ENCODE data around the gene SPHK2.
"Not testable (repeated sequence)": the region's sequence is repeated elsewhere in the genome, so short reads cannot be mapped to it uniquely, and the experiment has no call there.

Gene SPHK2

GRCh38 chr19:48618916-48619691 is at the start of gene SPHK2, which contains the start of gene RPL18:
Gene SPHK2, plus strand, starts transcription at chr19:48619506. Its CDS starts 1,009 bp downstream, at chr19:48620515.
Gene RPL18, minus strand, starts transcription at chr19:48619178. Its CDS starts 35 bp downstream, at chr19:48619143.
- DNase-seq (ENCODE audit: low read depth in 2 of 2), result peak; percentile 90 to 95

GRCh38 chr19:48569814-48570213 is 49.5 kb upstream of the SPHK2 start:
- no peak for DNase-seq (ENCODE audit: low read depth in 2 of 2)

GRCh38 chr19:48571378-48572162 is 47.7 kb upstream of the SPHK2 start:
- no peak for DNase-seq (ENCODE audit: low read depth in 2 of 2)

GRCh38 chr19:48573163-48573505 is 46.2 kb upstream of the SPHK2 start:
- no peak for DNase-seq (ENCODE audit: low read depth in 2 of 2)

GRCh38 chr19:48575931-48576622 is 43.2 kb upstream of the SPHK2 start:
- no peak for DNase-seq (ENCODE audit: low read depth in 2 of 2)

- DNase-seq (ENCODE audit: low read depth in 2 of 2), result not testable (repeated sequence)
These were observed 41.4 kb upstream of the SPHK2 start for GRCh38 chr19:48577908-48578307.

- DNase-seq (ENCODE audit: low read depth in 2 of 2), result no peak
These were observed 40.4 kb upstream of the SPHK2 start for GRCh38 chr19:48578891-48579290.

- no peak for DNase-seq (ENCODE audit: low read depth in 2 of 2)
These were observed 37.1 kb upstream of the SPHK2 start for GRCh38 chr19:48582168-48582567.

GRCh38 chr19:48587387-48587786 is 31.9 kb upstream of the SPHK2 start:
- no peak for DNase-seq (ENCODE audit: low read depth in 2 of 2)

GRCh38 chr19:48588670-48589401 is 30.5 kb upstream of the SPHK2 start:
- peak; percentile 82 to 88 for DNase-seq (ENCODE audit: low read depth in 2 of 2)

- no peak for DNase-seq (ENCODE audit: low read depth in 2 of 2)
These were observed 28.3 kb upstream of the SPHK2 start for GRCh38 chr19:48591021-48591420.

GRCh38 chr19:48595171-48595570 is 24.1 kb upstream of the SPHK2 start:
- DNase-seq (ENCODE audit: low read depth in 2 of 2), result no peak

GRCh38 chr19:48595833-48596232 is 23.5 kb upstream of the SPHK2 start:
- DNase-seq (ENCODE audit: low read depth in 2 of 2), result no peak

- DNase-seq (ENCODE audit: low read depth in 2 of 2), result no peak
These were observed 23.1 kb upstream of the SPHK2 start for GRCh38 chr19:48596237-48596636.

GRCh38 chr19:48596679-48597465 is 22.4 kb upstream of the SPHK2 start:
- no peak for DNase-seq (ENCODE audit: low read depth in 2 of 2)

- no peak for DNase-seq (ENCODE audit: low read depth in 2 of 2)
These were observed 20.2 kb upstream of the SPHK2 start for GRCh38 chr19:48598996-48599700.

- no peak for DNase-seq (ENCODE audit: low read depth in 2 of 2)
These were observed 18.5 kb upstream of the SPHK2 start for GRCh38 chr19:48600679-48601417.

GRCh38 chr19:48603001-48603400 is 16.3 kb upstream of the SPHK2 start:
- DNase-seq (ENCODE audit: low read depth in 2 of 2), result no peak

GRCh38 chr19:48603449-48603848 is 15.9 kb upstream of the SPHK2 start:
- no peak for DNase-seq (ENCODE audit: low read depth in 2 of 2)

GRCh38 chr19:48603850-48604249 is 15.5 kb upstream of the SPHK2 start:
- no peak for DNase-seq (ENCODE audit: low read depth in 2 of 2)
